Endothelial cell of umbilical vein (primary cell): Measurements from ENCODE around the gene PDE1A.

Source experiments
- EZH2 ChIP-seq: IDR thresholded peaks from 2 replicates; pipeline ENCODE4 v1.6.1; 2012; ENCODE audit warnings: borderline replicate concordance, low read depth, mild to moderate bottlenecking, moderate library complexity, low read length, inconsistent platforms; ENCODE audit not compliant: severe bottlenecking
- TF ChIP-seq, protein P1 (sequence below), 2 donors: IDR thresholded peaks; 1 replicate in 1 of 2; 2 replicates in 1 of 2; pipeline ENCODE4 v1.5.1; 2011; ENCODE audit warnings: low read length in 2 of 2, mild to moderate bottlenecking in 2 of 2, moderate library complexity in 2 of 2, control low read depth in 1 of 2, inconsistent platforms in 1 of 2, low read depth in 1 of 2; ENCODE audit not compliant: insufficient read depth in 1 of 2; ENCODE audit errors: extremely low read depth in 1 of 2

DNA sequence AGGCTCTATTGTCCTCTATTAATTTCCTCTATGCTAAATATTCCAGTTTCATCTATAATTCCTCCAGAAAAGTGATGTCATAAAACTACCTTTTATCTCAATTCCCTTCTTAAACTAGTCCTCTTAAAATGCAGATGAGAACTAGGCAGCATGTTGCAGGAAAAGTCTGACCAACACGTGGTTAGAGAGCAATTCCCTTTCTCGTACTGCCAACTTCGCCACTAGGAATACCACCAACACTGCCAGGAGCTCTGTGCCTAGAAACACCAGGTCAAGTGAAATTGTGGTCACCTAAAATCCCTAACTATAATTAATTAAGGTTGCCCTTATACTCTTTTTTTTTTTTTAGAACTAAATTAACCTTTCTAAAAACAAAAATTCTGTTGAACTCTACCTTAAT is 313.5 kb downstream of the PDE1A start:
- TF ChIP-seq, protein P1, sequence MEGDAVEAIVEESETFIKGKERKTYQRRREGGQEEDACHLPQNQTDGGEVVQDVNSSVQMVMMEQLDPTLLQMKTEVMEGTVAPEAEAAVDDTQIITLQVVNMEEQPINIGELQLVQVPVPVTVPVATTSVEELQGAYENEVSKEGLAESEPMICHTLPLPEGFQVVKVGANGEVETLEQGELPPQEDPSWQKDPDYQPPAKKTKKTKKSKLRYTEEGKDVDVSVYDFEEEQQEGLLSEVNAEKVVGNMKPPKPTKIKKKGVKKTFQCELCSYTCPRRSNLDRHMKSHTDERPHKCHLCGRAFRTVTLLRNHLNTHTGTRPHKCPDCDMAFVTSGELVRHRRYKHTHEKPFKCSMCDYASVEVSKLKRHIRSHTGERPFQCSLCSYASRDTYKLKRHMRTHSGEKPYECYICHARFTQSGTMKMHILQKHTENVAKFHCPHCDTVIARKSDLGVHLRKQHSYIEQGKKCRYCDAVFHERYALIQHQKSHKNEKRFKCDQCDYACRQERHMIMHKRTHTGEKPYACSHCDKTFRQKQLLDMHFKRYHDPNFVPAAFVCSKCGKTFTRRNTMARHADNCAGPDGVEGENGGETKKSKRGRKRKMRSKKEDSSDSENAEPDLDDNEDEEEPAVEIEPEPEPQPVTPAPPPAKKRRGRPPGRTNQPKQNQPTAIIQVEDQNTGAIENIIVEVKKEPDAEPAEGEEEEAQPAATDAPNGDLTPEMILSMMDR (IDR thresholded peaks at IDR 0.05; ENCODE audit: extremely low read depth in 1 of 2, insufficient read depth in 1 of 2, low read depth in 1 of 2, low read length in 2 of 2), result no peak
- TF ChIP-seq EZH2, result no peak
